HEK293 (cell line): Measurements from ENCODE around the gene MSMP.

Source experiments
- CTCF ChIA-PET: fragments of 350-600 bp; formaldehyde crosslinking; extraction: SDS; loops from one replicate; lab custom pipeline; 2021; ENCODE audit warnings: antibody characterized with exemption; lab: Yijun Ruan, JAX
- POLR2A ChIA-PET: fragments of 300-600 bp; formaldehyde crosslinking; extraction: SDS; loops from one replicate; lab custom pipeline; 2020; ENCODE audit warnings: antibody characterized with exemption, inconsistent platforms; lab: Yijun Ruan, JAX
- H3K27ac ChIP-seq: fragments of 200-500 bp; sonication (Bioruptor generic); 2 replicates; pipeline ENCODE4 v1.5.1; 2014; ENCODE audit warnings: low read depth, low read length, control low read depth, inconsistent platforms; ENCODE audit errors: extremely low read depth
- H3K36me3 ChIP-seq, 2 experiments: fragments of 200-500 bp in 1 of 2; sonication (Bioruptor generic) in 1 of 2; 1 replicate in 1 of 2; 2 replicates in 1 of 2; pipeline ENCODE4 v1.5.1; 2014 to 2017; ENCODE audit warnings: inconsistent platforms in 2 of 2, low read length in 2 of 2; ENCODE audit not compliant: control insufficient read depth in 2 of 2, insufficient read depth in 1 of 2
- H3K4me1 ChIP-seq: fragments of 200-500 bp; sonication (Bioruptor generic); 2 replicates; pipeline ENCODE4 v1.5.1; 2014; ENCODE audit warnings: mild to moderate bottlenecking, low read length, inconsistent platforms; ENCODE audit not compliant: control insufficient read depth, insufficient read depth
- H3K4me3 ChIP-seq: 2 replicates; pipeline ENCODE4 v1.5.1; 2011; ENCODE audit warnings: low read depth, mild to moderate bottlenecking, control low read depth, low read length, moderate library complexity
- H3K9me3 ChIP-seq: fragments of 200-500 bp; sonication (Bioruptor generic); 2 replicates; pipeline ENCODE4 v1.5.1; 2014; ENCODE audit warnings: low read depth, low read length, inconsistent platforms; ENCODE audit not compliant: control insufficient read depth, insufficient read depth
- HOXD13 ChIP-seq: sonication (generic); formaldehyde crosslinking; IDR thresholded peaks from 2 replicates; pipeline ENCODE4 v1.8.0; 2022; ENCODE audit warnings: missing genetic modification reagents, borderline replicate concordance
- OVOL3 ChIP-seq: fragments of 450-650 bp; formaldehyde crosslinking; IDR thresholded peaks from 2 replicates; pipeline ENCODE4 v1.5.1; 2016; ENCODE audit warnings: missing biosample characterization, missing genetic modification characterization
- TRIM28 ChIP-seq: IDR thresholded peaks from 2 replicates; pipeline ENCODE4 v1.6.1; 2011; ENCODE audit warnings: low read length, control low read depth, borderline replicate concordance
- ZBTB48 ChIP-seq: fragments of 450-650 bp; formaldehyde crosslinking; IDR thresholded peaks from 2 replicates; pipeline ENCODE4 v1.5.1; 2016; ENCODE audit warnings: missing biosample characterization, missing genetic modification characterization
- ZNF112 ChIP-seq: fragments of 450-650 bp; formaldehyde crosslinking; IDR thresholded peaks from 2 replicates; pipeline ENCODE4 v1.5.0; 2017; ENCODE audit warnings: missing biosample characterization, missing genetic modification characterization
- ZNF114 ChIP-seq: fragments of 450-650 bp; formaldehyde crosslinking; IDR thresholded peaks from 2 replicates; pipeline ENCODE4 v1.5.0; 2017; ENCODE audit warnings: missing biosample characterization, missing genetic modification characterization
- ZNF274 ChIP-seq, 2 experiments: fragments of 200-500 bp in 1 of 2; fragments of 450-650 bp in 1 of 2; sonication (Bioruptor generic) in 1 of 2; formaldehyde crosslinking in 1 of 2; IDR thresholded peaks; 2 replicates each; pipeline versions ENCODE4 v1.5.1 to v1.6.1; 2014 to 2016; ENCODE audit warnings: borderline replicate concordance in 1 of 2, inconsistent platforms in 1 of 2, low read length in 1 of 2, missing biosample characterization in 1 of 2, missing genetic modification characterization in 1 of 2
- ZNF335 ChIP-seq: fragments of 450-650 bp; formaldehyde crosslinking; conservative IDR thresholded peaks from 2 replicates; pipeline ENCODE4 v1.5.1; 2016; ENCODE audit warnings: missing biosample characterization, missing genetic modification characterization
- ZNF391 ChIP-seq: fragments of 450-650 bp; formaldehyde crosslinking; IDR thresholded peaks from 2 replicates; pipeline ENCODE4 v1.5.1; 2016; ENCODE audit warnings: low read depth, missing biosample characterization, missing genetic modification characterization, borderline replicate concordance
- ZNF404 ChIP-seq: fragments of 450-650 bp; formaldehyde crosslinking; IDR thresholded peaks from 2 replicates; pipeline ENCODE4 v1.5.1; 2017; ENCODE audit warnings: missing biosample characterization, missing genetic modification characterization
- ZNF416 ChIP-seq: fragments of 450-650 bp; formaldehyde crosslinking; IDR thresholded peaks from 2 replicates; pipeline ENCODE4 v1.5.1; 2016; ENCODE audit warnings: missing biosample characterization, missing genetic modification characterization
- ZNF426 ChIP-seq: fragments of 450-650 bp; formaldehyde crosslinking; IDR thresholded peaks from 2 replicates; pipeline ENCODE4 v1.5.1; 2017; ENCODE audit warnings: missing biosample characterization, missing genetic modification characterization, mild to moderate bottlenecking, inconsistent platforms, moderate library complexity
- ZNF48 ChIP-seq: fragments of 450-650 bp; formaldehyde crosslinking; IDR thresholded peaks from 2 replicates; pipeline ENCODE4 v1.5.1; 2016; ENCODE audit warnings: missing biosample characterization, missing genetic modification characterization
- ZNF555 ChIP-seq: fragments of 450-650 bp; formaldehyde crosslinking; conservative IDR thresholded peaks from 2 replicates; pipeline ENCODE4 v1.5.1; 2017; ENCODE audit warnings: missing biosample characterization, mild to moderate bottlenecking, missing genetic modification characterization, inconsistent platforms
- ZNF626 ChIP-seq: fragments of 450-650 bp; sonication (Bioruptor Pico); formaldehyde crosslinking; IDR thresholded peaks from 2 replicates; pipeline ENCODE4 v1.5.1; 2018; ENCODE audit warnings: missing biosample characterization, missing genetic modification characterization, inconsistent platforms
- ZNF654 ChIP-seq: fragments of 450-650 bp; formaldehyde crosslinking; IDR thresholded peaks from 2 replicates; pipeline ENCODE4 v1.5.1; 2016; ENCODE audit warnings: low read depth, missing biosample characterization, missing genetic modification characterization
- ZNF768 ChIP-seq: fragments of 450-650 bp; formaldehyde crosslinking; IDR thresholded peaks from 2 replicates; pipeline ENCODE4 v1.5.1; 2018; ENCODE audit warnings: missing biosample characterization, mild to moderate bottlenecking, missing genetic modification characterization
- ZNF777 ChIP-seq: fragments of 450-650 bp; formaldehyde crosslinking; IDR thresholded peaks from 2 replicates; pipeline ENCODE4 v1.5.1; 2017; ENCODE audit warnings: missing biosample characterization, missing genetic modification characterization, borderline replicate concordance
- ZNF837 ChIP-seq: fragments of 450-650 bp; formaldehyde crosslinking; IDR thresholded peaks from 2 replicates; pipeline ENCODE4 v1.5.1; 2016; ENCODE audit warnings: missing biosample characterization, missing genetic modification characterization
- TF ChIP-seq, protein P1 (sequence below): fragments of 450-650 bp; formaldehyde crosslinking; IDR thresholded peaks from 2 replicates; pipeline ENCODE4 v1.5.1; 2017; ENCODE audit warnings: missing biosample characterization, missing genetic modification characterization
- TF ChIP-seq, protein P2 (sequence below): fragments of 450-650 bp; formaldehyde crosslinking; IDR thresholded peaks from 2 replicates; pipeline ENCODE4 v1.5.1; 2016; ENCODE audit warnings: missing biosample characterization, missing genetic modification characterization
- TF ChIP-seq, protein P3 (sequence below): fragments of 450-650 bp; formaldehyde crosslinking; IDR thresholded peaks from 2 replicates; pipeline ENCODE4 v1.5.1; 2016; ENCODE audit warnings: missing biosample characterization, missing genetic modification characterization
- TF ChIP-seq, protein P4 (sequence below): fragments of 450-650 bp; formaldehyde crosslinking; IDR thresholded peaks from 2 replicates; pipeline ENCODE4 v1.5.1; 2016; ENCODE audit warnings: missing biosample characterization, missing genetic modification characterization

The MSMP gene

DNA sequence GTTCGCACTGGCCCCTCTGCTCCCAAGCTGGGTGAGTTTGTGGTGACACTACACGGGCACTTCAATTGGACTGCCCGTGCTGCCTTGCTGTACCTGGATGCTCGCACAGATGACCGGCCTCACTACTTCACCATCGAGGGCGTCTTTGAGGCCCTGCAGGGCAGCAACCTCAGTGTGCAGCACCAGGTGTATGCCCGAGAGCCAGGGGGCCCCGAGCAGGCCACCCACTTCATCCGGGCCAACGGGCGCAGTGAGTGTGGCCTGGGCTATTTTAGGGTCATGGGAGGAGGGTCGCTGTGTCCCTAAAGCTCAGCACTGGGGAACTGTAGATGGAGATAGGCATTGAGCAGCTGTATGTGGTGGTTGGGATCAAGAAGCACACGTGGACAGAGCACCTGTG is 38.8 kb upstream of the MSMP start:
- ChIA-PET POLR2A (no interaction called here), CTCF (interaction anchor here (0.7 to 2.4 kb wide), 6 partner anchors 33 to 332 kb away, joined by 3 to 14 read pairs (median 4); no protein-coding TSS in a partner anchor)
- TF ChIP-seq ZNF416 (no peak), ZNF404 (tag by site-specific recombination) (no peak), ZNF112 (tag by site-specific recombination) (no peak), HOXD13 (CRISPR knock-in tag) (no peak), ZNF335 (tag by site-specific recombination) (no peak), OVOL3 (tag by site-specific recombination) (no peak)
- Histone ChIP-seq H3K4me1 (no peaks in the 10 kb centered on the region), H3K4me3 (no peak overlapping the region), H3K36me3 (peaks cover 0 to 8% of the 10 kb centered on the region in 2 experiments; a peak in 2 of 3 replicates), H3K27ac (no peak overlapping the region), H3K9me3 (no peaks in the 10 kb centered on the region)

DNA sequence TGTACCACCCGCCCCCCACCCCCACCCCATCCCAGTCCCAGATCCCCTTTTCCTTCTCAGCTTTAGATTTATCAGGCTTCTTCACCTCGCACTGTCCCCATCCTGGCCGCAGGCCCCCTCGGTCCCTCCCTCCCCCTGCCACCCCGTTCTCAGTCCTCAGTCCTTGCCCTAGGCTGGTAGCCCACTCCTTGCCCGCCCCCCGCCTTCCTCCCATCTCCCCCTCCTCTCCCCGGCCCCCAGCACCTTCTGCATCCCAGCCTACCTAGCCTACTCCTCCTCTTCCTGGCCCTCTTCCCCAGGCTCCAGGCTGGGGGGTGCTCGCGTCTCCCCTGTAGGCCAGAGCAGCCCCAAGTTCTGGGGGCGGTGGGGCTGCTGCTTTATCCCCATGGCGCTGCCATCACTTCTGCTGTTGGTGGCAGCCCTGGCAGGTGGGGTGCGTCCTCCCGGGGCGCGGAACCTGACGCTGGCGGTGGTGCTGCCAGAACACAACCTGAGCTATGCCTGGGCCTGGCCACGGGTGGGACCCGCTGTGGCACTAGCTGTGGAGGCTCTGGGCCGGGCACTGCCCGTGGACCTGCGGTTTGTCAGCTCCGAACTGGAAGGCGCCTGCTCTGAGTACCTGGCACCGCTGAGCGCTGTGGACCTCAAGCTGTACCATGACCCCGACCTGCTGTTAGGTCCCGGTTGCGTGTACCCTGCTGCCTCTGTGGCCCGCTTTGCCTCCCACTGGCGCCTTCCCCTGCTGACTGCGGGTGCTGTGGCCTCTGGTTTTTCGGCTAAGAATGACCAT is 38.1 kb upstream of the MSMP start:
- Histone ChIP-seq H3K4me1 (no peaks in the 10 kb centered on the region), H3K27ac (no peak overlapping the region), H3K36me3 (peaks cover 0 to 8% of the 10 kb centered on the region in 2 experiments; a peak in 2 of 3 replicates), H3K4me3 (no peak overlapping the region), H3K9me3 (no peaks in the 10 kb centered on the region)
- ChIA-PET POLR2A (no interaction called here), CTCF (interaction anchor here (0.6 to 2.4 kb wide), 3 partner anchors 84 to 218 kb away, joined by 3 to 14 read pairs (median 5); no protein-coding TSS in a partner anchor)
- TF ChIP-seq TRIM28 (no peak), ZNF555 (no peak), ZNF114 (no peak), ZNF48 (tag by site-specific recombination) (no peak), ZNF654 (no peak), ZNF626 (tag by site-specific recombination) (no peak), ZNF768 (tag by site-specific recombination) (no peak), ZNF391 (tag by site-specific recombination) (no peak), ZNF426 (tag by site-specific recombination) (no peak), ZNF837 (no peak), ZNF274 (IDR thresholded peaks at IDR 0.05; ENCODE audit: low read length) (no peak), ZNF274 (tag by site-specific recombination; IDR thresholded peaks at IDR 0.05; ENCODE audit: borderline replicate concordance) (no peak), ZNF777 (no peak), ZBTB48 (tag by site-specific recombination) (no peak)
- TF ChIP-seq, protein P1, sequence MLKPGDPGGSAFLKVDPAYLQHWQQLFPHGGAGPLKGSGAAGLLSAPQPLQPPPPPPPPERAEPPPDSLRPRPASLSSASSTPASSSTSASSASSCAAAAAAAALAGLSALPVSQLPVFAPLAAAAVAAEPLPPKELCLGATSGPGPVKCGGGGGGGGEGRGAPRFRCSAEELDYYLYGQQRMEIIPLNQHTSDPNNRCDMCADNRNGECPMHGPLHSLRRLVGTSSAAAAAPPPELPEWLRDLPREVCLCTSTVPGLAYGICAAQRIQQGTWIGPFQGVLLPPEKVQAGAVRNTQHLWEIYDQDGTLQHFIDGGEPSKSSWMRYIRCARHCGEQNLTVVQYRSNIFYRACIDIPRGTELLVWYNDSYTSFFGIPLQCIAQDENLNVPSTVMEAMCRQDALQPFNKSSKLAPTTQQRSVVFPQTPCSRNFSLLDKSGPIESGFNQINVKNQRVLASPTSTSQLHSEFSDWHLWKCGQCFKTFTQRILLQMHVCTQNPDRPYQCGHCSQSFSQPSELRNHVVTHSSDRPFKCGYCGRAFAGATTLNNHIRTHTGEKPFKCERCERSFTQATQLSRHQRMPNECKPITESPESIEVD, result no peak
- TF ChIP-seq, protein P2, sequence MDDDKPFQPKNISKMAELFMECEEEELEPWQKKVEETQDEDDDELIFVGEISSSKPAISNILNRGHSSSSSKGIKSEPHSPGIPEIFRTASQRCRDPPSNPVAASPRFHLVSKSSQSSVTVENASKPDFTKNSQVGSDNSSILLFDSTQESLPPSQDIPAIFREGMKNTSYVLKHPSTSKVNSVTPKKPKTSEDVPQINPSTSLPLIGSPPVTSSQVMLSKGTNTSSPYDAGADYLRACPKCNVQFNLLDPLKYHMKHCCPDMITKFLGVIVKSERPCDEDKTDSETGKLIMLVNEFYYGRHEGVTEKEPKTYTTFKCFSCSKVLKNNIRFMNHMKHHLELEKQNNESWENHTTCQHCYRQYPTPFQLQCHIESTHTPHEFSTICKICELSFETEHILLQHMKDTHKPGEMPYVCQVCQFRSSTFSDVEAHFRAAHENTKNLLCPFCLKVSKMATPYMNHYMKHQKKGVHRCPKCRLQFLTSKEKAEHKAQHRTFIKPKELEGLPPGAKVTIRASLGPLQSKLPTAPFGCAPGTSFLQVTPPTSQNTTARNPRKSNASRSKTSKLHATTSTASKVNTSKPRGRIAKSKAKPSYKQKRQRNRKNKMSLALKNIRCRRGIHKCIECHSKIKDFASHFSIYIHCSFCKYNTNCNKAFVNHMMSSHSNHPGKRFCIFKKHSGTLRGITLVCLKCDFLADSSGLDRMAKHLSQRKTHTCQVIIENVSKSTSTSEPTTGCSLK (tag by site-specific recombination), result no peak
- TF ChIP-seq, protein P3, sequence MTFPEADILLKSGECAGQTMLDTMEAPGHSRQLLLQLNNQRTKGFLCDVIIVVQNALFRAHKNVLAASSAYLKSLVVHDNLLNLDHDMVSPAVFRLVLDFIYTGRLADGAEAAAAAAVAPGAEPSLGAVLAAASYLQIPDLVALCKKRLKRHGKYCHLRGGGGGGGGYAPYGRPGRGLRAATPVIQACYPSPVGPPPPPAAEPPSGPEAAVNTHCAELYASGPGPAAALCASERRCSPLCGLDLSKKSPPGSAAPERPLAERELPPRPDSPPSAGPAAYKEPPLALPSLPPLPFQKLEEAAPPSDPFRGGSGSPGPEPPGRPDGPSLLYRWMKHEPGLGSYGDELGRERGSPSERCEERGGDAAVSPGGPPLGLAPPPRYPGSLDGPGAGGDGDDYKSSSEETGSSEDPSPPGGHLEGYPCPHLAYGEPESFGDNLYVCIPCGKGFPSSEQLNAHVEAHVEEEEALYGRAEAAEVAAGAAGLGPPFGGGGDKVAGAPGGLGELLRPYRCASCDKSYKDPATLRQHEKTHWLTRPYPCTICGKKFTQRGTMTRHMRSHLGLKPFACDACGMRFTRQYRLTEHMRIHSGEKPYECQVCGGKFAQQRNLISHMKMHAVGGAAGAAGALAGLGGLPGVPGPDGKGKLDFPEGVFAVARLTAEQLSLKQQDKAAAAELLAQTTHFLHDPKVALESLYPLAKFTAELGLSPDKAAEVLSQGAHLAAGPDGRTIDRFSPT (tag by site-specific recombination), result no peak
- TF ChIP-seq, protein P4, sequence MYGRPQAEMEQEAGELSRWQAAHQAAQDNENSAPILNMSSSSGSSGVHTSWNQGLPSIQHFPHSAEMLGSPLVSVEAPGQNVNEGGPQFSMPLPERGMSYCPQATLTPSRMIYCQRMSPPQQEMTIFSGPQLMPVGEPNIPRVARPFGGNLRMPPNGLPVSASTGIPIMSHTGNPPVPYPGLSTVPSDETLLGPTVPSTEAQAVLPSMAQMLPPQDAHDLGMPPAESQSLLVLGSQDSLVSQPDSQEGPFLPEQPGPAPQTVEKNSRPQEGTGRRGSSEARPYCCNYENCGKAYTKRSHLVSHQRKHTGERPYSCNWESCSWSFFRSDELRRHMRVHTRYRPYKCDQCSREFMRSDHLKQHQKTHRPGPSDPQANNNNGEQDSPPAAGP (tag by site-specific recombination), result no peak
